GM23248 (cell line): ENCODE measurements around the gene ZBTB32.

Experiments used
- EZH2 ChIP-seq: fragments of 200-600 bp; sonication (generic); IDR thresholded peaks from 2 replicates; pipeline ENCODE4 v1.6.1; 2018; ENCODE audit warnings: antibody characterized with exemption, mild to moderate bottlenecking; ENCODE audit not compliant: insufficient read depth, poor library complexity, severe bottlenecking
- EZH2phosphoT487 ChIP-seq: fragments of 200-600 bp; sonication (generic); IDR thresholded peaks from 2 replicates; pipeline ENCODE4 v1.6.1; 2018; ENCODE audit warnings: antibody characterized with exemption, moderate library complexity, mild to moderate bottlenecking, low read depth; ENCODE audit not compliant: insufficient read depth

DNA sequence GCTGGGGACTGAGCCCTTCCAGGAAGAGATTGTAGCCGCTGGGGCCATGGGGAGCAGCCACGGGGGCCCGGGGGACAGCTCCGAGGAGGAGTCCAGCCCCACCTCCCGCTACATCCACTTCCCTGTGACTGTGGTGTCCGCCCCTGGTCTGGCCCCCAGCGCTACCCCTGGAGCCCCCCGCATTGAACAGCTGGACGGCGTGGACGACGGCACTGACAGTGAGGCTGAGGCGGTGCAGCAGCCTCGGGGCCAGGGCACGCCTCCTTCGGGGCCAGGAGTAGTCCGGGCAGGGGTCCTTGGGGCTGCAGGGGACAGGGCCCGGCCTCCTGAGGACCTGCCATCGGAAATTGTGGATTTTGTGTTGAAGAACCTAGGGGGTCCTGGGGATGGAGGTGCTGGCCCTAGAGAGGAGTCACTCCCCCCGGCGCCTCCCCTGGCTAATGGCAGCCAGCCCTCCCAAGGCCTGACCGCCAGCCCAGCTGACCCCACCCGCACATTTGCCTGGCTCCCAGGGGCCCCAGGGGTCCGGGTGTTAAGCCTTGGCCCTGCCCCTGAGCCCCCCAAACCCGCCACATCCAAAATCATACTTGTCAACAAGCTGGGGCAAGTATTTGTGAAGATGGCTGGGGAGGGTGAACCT is 28.3 kb downstream of the ZBTB32 start:
- TF ChIP-seq EZH2phosphoT487 (no peak), EZH2 (no peak)
